Right atrium auricular region (tissue), 2 donors: Measurements from ENCODE around the gene KRT7. TPM values are rescaled to one million over a fixed set of nuclear protein-coding genes. Genes with fewer than 3 reads are reported as not detected.

Experiments
- DNase-seq: peaks from one replicate; pipeline ENCODE4 v3.0.0-alpha.2; 2019; ENCODE audit warnings: low spot score
- H3K27ac ChIP-seq, 2 donors: fragments of 200-600 bp; sonication (generic); 1 replicate in 1 of 2; 2 replicates in 1 of 2; pipeline ENCODE4 v1.5.1; 2016 to 2019
- H3K27me3 ChIP-seq, 2 donors: fragments of 200-600 bp; sonication (generic); one replicate each; pipeline versions ENCODE4 v1.5.1 to v1.6.0; 2017 to 2019
- H3K36me3 ChIP-seq: fragments of 200-600 bp; sonication (generic); one replicate; pipeline ENCODE4 v1.5.1; 2016
- H3K4me1 ChIP-seq, 2 donors: fragments of 200-600 bp; sonication (generic); one replicate each; pipeline versions ENCODE4 v1.5.1 to v1.6.0; 2017 to 2019
- H3K4me3 ChIP-seq, 2 donors: fragments of 200-600 bp; sonication (generic); 1 replicate in 1 of 2; 2 replicates in 1 of 2; pipeline ENCODE4 v1.5.1; 2017 to 2019; ENCODE audit warnings: mild to moderate bottlenecking in 1 of 2, moderate library complexity in 1 of 2
- H3K9me3 ChIP-seq, 2 donors: fragments of 200-600 bp; sonication (generic); one replicate each; pipeline ENCODE4 v1.5.1; 2019
- total RNA-seq, 2 donors: library from RNA; depleted of rRNA; stranded (reverse); fragments of >200 nt; gene quantifications; one replicate each; pipeline ENCODE4 v1.1.0, GENCODE V29; 2016
- TF ChIP-seq, protein P1 (sequence below), 2 donors: fragments of 200-600 bp; sonication (generic); IDR thresholded peaks; one replicate each; pipeline ENCODE4 v1.5.1; 2019; ENCODE audit warnings: antibody characterized with exemption in 2 of 2

The KRT7 gene
- total RNA-seq, 2 donors from 2014 or later: 14.7 to 58.4 TPM

GRCh38 chr12:52201451-52201839 lies 31.6 kb upstream of the KRT7 start:
- Histone ChIP-seq H3K36me3 (no peaks in the 10 kb centered on the region), H3K4me1 (peaks cover 0 to 50% of the 10 kb centered on the region in 2 donors), H3K4me3 (no peak overlapping the region), H3K9me3 (no peaks in the 10 kb centered on the region), H3K27ac (no peak overlapping the region), H3K27me3 (no peaks in the 10 kb centered on the region)
- DNase-seq: no peak
- TF ChIP-seq, protein P1, sequence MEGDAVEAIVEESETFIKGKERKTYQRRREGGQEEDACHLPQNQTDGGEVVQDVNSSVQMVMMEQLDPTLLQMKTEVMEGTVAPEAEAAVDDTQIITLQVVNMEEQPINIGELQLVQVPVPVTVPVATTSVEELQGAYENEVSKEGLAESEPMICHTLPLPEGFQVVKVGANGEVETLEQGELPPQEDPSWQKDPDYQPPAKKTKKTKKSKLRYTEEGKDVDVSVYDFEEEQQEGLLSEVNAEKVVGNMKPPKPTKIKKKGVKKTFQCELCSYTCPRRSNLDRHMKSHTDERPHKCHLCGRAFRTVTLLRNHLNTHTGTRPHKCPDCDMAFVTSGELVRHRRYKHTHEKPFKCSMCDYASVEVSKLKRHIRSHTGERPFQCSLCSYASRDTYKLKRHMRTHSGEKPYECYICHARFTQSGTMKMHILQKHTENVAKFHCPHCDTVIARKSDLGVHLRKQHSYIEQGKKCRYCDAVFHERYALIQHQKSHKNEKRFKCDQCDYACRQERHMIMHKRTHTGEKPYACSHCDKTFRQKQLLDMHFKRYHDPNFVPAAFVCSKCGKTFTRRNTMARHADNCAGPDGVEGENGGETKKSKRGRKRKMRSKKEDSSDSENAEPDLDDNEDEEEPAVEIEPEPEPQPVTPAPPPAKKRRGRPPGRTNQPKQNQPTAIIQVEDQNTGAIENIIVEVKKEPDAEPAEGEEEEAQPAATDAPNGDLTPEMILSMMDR (IDR thresholded peaks at IDR 0.05): no peak

GRCh38 chr12:52202361-52203078 lies 30.5 kb upstream of the KRT7 start:
- DNase-seq: no peak
- Histone ChIP-seq H3K4me1 (peaks cover 0 to 49% of the 10 kb centered on the region in 2 donors), H3K36me3 (no peaks in the 10 kb centered on the region), H3K27me3 (no peaks in the 10 kb centered on the region), H3K4me3 (no peak overlapping the region), H3K27ac (no peak overlapping the region), H3K9me3 (no peaks in the 10 kb centered on the region)
- TF ChIP-seq, protein P1 (IDR thresholded peaks at IDR 0.05): no peak

DNA sequence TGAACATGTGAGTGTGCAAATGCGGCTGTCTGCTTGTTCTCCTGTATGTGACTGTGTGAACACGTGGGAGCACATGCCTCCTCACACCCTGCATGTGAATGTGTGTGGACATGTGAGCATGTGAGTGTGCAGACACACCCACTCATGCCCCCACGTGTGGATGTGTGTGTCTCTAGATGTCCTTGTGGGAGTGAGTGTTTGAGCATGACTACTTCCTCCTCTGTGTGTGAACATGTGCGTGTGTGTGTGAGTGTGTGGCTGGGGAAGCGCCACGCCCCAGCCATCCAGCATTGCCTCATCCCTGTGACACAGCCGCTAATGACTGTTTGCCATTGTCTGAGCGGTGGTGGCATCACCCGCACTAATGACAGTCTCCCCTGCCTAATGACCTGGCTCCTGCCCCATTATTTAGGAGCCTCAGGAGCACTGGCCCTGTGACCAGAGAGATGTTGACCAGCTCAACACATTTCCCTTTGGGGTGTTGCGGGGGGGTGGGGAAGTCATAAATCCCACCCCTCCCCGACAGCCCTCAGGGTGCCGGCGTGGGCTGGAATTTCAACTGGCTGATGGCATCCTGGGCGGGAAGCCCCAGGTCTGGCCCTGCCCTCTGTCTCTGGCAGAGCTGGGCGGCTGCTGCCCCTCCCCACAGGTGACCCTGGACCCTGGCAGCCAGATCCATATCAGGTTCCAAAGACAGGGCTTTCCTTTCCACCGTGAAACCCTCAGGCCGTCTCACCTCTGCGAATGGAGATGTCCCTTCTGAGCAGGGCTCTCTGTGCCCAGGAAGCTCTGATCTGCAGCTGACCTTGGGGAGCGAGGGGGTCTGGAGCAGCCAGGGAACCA lies 29.7 kb upstream of the KRT7 start:
- H3K27ac ChIP-seq: no peak overlapping the region
- H3K27me3 ChIP-seq: no peaks in the 10 kb centered on the region
- no peaks in the 10 kb centered on the region for H3K9me3 ChIP-seq
- TF ChIP-seq, protein P1 (IDR thresholded peaks at IDR 0.05): no peak
- H3K4me1 ChIP-seq: peaks cover 0 to 48% of the 10 kb centered on the region in 2 donors
- no peaks in the 10 kb centered on the region for H3K36me3 ChIP-seq
- peak; percentile 78 for DNase-seq
- H3K4me3 ChIP-seq: no peak overlapping the region

GRCh38 chr12:52204095-52204930 lies 28.7 kb upstream of the KRT7 start:
- Histone ChIP-seq H3K27me3 (peaks cover 0 to 3% of the 10 kb centered on the region in 2 donors), H3K27ac (no peak overlapping the region), H3K9me3 (no peaks in the 10 kb centered on the region), H3K4me1 (peaks cover 0 to 38% of the 10 kb centered on the region in 2 donors), H3K4me3 (no peak overlapping the region), H3K36me3 (no peaks in the 10 kb centered on the region)
- DNase-seq: no peak
- TF ChIP-seq, protein P1 (IDR thresholded peaks at IDR 0.05): no peak

DNA sequence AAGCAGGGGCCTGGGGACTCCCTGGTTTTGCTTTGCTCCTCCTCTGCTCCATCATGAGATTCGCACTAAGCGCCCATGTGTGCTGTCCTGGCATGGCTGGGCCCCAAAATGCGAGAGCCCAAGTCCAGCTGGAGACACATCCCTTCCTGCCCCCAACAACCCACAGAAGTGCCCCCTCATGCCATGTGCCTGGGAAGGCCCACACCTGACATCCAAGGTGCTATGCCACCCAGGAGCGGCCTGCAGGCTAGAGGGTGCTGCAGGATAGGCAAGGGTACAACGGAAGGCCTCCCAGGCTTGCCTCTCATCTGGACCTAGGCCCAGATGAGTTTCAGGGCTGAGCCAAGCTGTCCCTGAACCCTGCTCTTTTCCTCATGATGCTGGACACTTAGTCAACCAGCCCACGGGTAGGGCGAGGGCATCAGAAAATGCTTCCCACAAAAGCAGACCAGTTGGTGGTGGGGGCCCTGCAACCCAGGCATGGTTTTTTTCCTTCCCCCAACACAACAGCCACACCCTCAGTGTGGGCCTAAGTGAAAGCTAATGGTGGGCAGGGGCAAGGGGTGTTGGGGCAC lies 28.0 kb upstream of the KRT7 start:
- H3K4me3 ChIP-seq: no peak overlapping the region
- no peak for DNase-seq
- H3K4me1 ChIP-seq: peaks cover 0 to 31% of the 10 kb centered on the region in 2 donors
- no peaks in the 10 kb centered on the region for H3K9me3 ChIP-seq
- peaks cover 0 to 4% of the 10 kb centered on the region in 2 donors for H3K27me3 ChIP-seq
- TF ChIP-seq, protein P1 (IDR thresholded peaks at IDR 0.05): no peak
- no peak overlapping the region for H3K27ac ChIP-seq
- H3K36me3 ChIP-seq: no peaks in the 10 kb centered on the region
